HEK293 (cell line): Measurements from ENCODE around the gene CAD.

Experiments
- CTCF ChIP-seq: fragments of 450-650 bp; formaldehyde crosslinking; IDR thresholded peaks from 2 replicates; pipeline ENCODE4 v1.5.1; 2016; ENCODE audit warnings: missing biosample characterization, missing genetic modification characterization
- RBAK ChIP-seq: fragments of 450-650 bp; formaldehyde crosslinking; IDR thresholded peaks from 2 replicates; pipeline ENCODE4 v1.5.1; 2016; ENCODE audit warnings: missing biosample characterization, missing genetic modification characterization
- TCF7L2 ChIP-seq: IDR thresholded peaks from 2 replicates; pipeline ENCODE4 v1.6.1; 2011; ENCODE audit warnings: low read depth, mild to moderate bottlenecking, inconsistent platforms, low read length, moderate library complexity, borderline replicate concordance
- YY1 ChIP-seq: fragments of 450-650 bp; formaldehyde crosslinking; IDR thresholded peaks from 2 replicates; pipeline ENCODE4 v1.5.1; 2018; ENCODE audit warnings: missing biosample characterization, missing genetic modification characterization
- ZNF18 ChIP-seq: fragments of 450-650 bp; formaldehyde crosslinking; IDR thresholded peaks from 2 replicates; pipeline ENCODE4 v1.5.1; 2016; ENCODE audit warnings: missing biosample characterization, missing genetic modification characterization
- ZNF274 ChIP-seq, 2 experiments: fragments of 200-500 bp in 1 of 2; fragments of 450-650 bp in 1 of 2; sonication (Bioruptor generic) in 1 of 2; formaldehyde crosslinking in 1 of 2; IDR thresholded peaks; 2 replicates each; pipeline versions ENCODE4 v1.5.1 to v1.6.1; 2014 to 2016; ENCODE audit warnings: borderline replicate concordance in 1 of 2, inconsistent platforms in 1 of 2, low read length in 1 of 2, missing biosample characterization in 1 of 2, missing genetic modification characterization in 1 of 2
- ZNF350 ChIP-seq: fragments of 450-650 bp; formaldehyde crosslinking; IDR thresholded peaks from 2 replicates; pipeline ENCODE4 v1.5.0; 2017; ENCODE audit warnings: missing biosample characterization, mild to moderate bottlenecking, missing genetic modification characterization
- ZNF37A ChIP-seq: fragments of 450-650 bp; IDR thresholded peaks from 2 replicates; pipeline ENCODE4 v1.5.1; 2018; ENCODE audit warnings: missing biosample characterization, missing genetic modification characterization
- ZNF501 ChIP-seq: fragments of 450-650 bp; formaldehyde crosslinking; IDR thresholded peaks from 2 replicates; pipeline ENCODE4 v1.5.1; 2016; ENCODE audit warnings: missing biosample characterization, missing genetic modification characterization
- ZNF514 ChIP-seq: fragments of 450-650 bp; formaldehyde crosslinking; IDR thresholded peaks from 2 replicates; pipeline ENCODE4 v1.5.1; 2016; ENCODE audit warnings: missing biosample characterization, missing genetic modification characterization
- ZNF747 ChIP-seq: fragments of 450-650 bp; formaldehyde crosslinking; IDR thresholded peaks from 2 replicates; pipeline ENCODE4 v1.5.1; 2016; ENCODE audit warnings: missing biosample characterization, missing genetic modification characterization
- TF ChIP-seq, protein P1 (sequence below): fragments of 450-650 bp; formaldehyde crosslinking; IDR thresholded peaks from 2 replicates; pipeline ENCODE4 v1.5.1; 2016; ENCODE audit warnings: missing biosample characterization, missing genetic modification characterization

DNA sequence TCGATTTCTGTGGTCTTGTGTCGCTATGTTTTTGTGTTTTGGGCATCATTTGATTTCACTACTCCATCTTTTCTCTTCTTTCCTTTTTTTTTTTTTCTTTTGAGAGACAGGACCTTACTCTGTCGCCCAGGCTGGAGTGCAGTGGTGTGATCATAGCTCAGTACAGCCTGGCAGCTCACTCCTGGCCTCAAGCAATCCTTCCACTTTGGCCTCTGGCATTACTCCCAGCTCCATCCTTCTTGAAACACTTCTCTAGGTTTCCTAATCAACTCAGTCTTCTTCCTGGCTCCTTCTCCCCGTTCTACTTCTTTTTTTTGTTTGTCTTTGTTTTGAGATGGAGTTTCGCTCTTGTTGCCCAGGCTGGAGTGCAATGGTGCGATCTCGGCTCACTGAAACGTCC is 41.8 kb upstream of the CAD start:
- TF ChIP-seq CTCF (tag by site-specific recombination) (no peak), ZNF18 (tag by site-specific recombination) (no peak), ZNF274 (IDR thresholded peaks at IDR 0.05; ENCODE audit: low read length) (no peak), ZNF274 (tag by site-specific recombination; IDR thresholded peaks at IDR 0.05; ENCODE audit: borderline replicate concordance) (no peak), RBAK (tag by site-specific recombination) (no peak), TCF7L2 (no peak), ZNF747 (tag by site-specific recombination) (no peak), ZNF514 (tag by site-specific recombination) (no peak), ZNF501 (tag by site-specific recombination) (no peak), ZNF350 (tag by site-specific recombination) (no peak), YY1 (tag by site-specific recombination) (no peak), ZNF37A (no peak)
- TF ChIP-seq, protein P1, sequence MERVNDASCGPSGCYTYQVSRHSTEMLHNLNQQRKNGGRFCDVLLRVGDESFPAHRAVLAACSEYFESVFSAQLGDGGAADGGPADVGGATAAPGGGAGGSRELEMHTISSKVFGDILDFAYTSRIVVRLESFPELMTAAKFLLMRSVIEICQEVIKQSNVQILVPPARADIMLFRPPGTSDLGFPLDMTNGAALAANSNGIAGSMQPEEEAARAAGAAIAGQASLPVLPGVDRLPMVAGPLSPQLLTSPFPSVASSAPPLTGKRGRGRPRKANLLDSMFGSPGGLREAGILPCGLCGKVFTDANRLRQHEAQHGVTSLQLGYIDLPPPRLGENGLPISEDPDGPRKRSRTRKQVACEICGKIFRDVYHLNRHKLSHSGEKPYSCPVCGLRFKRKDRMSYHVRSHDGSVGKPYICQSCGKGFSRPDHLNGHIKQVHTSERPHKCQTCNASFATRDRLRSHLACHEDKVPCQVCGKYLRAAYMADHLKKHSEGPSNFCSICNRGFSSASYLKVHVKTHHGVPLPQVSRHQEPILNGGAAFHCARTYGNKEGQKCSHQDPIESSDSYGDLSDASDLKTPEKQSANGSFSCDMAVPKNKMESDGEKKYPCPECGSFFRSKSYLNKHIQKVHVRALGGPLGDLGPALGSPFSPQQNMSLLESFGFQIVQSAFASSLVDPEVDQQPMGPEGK (tag by site-specific recombination) = no peak
